DMS53 treated with DMSO at 0.1 percent for 48 hours (cell line): ENCODE results near the gene ELL.
A peak's percentile ranks its signal among the peaks of the same experiment; 100 is the strongest.
"Not testable (repeated sequence)": the region's sequence is repeated elsewhere in the genome, so short reads cannot be mapped to it uniquely, and the experiment has no call there.

Experiments used
- DNase-seq: peaks from one replicate; lab custom pipeline; 2025; ENCODE audit not compliant: unreplicated experiment; lab: John Stamatoyannopoulos, UW

The ELL gene

DNA sequence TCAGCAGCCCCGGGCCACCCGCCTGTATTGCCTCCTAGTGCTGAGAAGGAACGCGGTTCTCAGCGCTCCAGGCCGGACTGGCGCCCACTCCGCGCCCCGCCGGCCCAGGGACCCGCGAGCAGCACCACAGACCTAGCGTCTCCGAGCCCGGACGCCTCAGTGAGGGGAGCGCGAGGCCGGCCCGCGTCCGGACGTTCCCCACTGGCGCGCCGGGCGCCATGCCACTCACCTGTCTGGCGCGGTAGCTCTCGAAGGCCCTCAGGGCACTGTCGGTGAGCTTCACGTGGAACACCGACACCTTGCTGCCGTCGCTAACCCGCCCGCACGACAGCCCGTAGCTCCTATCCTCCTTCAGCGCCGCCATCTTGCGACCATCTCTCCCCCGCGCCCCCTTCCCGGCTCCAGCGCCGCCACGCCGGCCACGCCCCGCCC lies at the start of gene ELL:
Gene ELL (minus strand): TSS at position 379 of the 432 bp plus-strand sequence. CDS start 15 bp downstream, at position 364.
- DNase-seq = no peak

DNA sequence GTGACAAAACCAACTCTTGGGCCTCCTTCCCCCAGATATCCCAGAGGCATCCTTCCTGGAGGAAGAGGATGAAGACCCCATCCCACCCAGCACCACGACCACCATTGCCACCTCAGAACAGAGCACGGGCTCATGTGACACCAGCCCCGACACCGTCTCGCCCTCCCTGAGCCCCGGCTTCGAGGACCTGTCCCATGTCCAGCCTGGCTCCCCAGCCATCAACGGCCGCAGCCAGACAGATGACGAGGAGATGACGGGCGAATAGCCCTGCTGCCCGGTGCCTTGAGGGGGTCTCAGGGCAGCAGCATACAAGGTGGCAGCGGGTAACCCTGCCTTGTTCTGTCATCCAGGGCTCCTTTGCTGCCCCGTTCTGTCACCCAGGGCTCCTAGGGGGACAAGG lies 46.5 kb upstream of the ELL start:
- no peak for DNase-seq

DNA sequence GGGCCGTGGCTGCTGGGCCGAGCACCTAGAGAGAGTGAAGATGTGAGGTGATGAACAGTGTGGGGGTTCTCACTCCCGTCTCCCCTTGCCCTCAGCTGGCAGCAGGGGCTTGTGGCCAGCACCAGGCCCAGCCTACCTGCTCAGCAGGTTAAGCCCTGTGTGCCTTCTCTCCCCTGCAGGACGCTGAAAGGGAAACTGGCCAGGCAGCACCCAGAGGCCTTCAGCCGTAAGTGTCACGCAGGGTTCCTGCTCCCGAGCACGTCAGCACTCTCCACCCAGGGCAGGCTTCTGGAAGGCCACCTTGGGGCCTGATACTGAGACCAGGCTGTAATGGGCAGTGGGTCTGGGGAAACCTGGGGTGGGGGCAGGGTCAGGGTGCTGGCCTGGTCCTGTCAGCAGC lies 45.1 kb upstream of the ELL start:
- DNase-seq = no peak

DNA sequence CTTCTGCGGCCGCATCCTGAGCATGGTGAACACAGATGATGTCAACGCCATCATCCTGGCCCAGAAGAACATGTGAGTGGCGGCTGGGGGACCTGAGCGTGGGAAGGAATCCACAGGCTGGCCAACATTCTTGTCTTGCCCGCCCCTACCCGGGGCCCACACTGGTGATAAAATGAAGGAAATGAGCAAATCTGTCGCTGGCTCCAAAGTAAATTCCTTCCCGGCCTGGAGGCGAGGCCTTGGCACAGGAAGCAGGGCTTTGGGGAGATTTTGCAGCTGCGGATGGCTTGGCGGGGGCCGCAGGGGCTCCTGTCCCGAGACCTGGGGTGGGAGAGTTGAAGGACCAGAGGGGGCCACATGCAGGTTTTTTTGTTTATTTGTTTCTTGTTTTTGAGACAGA lies 40.2 kb upstream of the ELL start:
- DNase-seq = no peak

DNA sequence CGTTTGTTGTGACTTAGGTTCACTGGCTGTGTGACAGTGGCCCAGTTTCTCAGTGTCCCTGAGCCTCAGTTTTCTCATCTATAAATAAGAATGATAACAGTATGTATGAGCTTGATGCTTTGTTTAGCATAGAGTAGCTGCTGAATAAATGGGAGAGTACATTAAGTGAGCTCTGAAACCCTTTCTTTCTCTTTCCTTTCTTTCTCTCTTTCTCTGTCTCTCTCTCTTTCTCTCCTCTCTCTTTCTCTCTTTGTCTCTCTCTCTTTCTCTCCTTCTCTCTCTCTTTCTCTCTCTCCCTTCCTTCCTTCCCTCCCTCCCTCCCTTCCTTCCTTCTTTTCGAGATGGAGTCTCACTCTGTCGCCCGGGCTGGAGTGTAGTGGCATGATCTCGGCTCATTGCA lies 37.8 kb upstream of the ELL start:
- DNase-seq = no peak

DNA sequence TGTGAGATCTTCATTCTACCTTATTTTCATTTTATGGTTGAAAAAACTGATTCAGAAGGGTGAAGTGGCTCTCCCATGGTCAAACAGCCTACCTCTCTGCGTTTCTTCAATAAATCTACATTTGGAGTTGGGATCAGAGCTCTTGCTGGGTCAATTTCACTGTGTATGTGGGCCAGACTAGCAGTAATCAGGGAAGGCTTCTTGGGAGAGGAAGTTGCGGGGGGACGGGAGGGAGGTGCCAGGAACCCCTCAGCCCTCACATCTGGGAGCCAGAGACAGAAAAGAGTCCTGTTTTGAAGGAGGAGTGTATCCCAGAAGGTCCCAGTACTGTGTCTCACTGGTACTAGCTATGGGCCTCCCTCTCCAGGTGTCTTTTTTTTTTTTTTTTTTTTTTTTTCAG lies 36.7 kb upstream of the ELL start:
- no peak for DNase-seq

DNA sequence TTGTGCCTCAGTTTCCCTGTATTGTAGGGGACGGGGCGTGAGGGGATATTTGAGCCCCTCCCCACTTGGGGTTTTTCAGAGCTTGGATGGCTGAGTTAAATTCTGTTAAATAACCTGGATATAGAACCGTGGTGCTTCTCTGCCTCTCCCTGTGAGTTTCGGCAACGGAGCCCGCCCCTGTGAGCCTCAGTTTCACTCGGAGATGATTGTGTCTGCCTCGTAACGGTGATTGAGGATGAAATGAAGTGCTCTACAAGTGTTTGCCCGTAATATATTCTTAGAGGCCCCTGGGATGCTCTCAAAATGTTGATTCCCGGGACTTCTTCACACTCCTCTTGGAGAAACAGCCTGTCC lies 36.3 kb upstream of the ELL start:
- DNase-seq = no peak

DNA sequence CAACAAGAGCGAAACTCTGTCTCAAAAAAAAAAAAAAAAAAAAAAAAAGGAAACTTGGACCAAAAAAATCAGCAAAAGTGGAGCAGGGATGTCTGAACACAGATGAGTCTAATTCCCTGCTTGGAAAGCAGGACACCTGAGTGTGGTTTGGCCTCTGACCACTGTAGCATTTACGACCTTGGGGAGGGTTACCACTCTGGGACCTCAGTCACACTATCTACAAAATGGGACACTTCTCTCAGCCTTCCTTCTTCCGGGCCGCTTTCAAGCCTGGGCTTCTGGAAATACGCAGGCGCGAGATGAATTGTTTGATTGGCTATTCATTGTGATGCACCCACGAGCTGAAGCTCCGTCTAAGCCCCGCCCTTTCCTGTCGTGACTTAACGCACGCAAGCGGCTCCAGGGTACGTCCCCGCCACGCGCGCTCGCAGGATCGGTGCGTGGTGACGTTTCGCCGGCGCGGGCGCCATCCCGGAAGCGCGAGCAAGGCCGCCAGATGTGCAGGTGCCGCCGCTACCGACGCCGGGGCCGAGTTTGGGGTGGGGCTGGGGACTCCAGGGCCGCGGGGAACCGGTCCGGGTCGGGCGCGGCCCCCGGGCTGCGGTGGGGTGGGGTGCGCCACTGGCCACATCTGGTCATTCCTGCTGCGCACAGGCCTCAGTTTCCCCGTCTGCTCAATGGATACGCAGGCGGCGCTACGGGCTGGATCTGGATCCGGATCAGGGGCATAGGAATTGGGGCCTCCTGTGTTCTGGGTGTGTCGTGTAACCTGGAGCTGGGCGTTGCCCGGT lies 35.7 kb upstream of the ELL start, which contains the start of gene KXD1:
Gene KXD1 (plus strand): TSS at position 460 of the 791 bp plus-strand sequence. CDS start 4,187 bp downstream, outside the sequence.
- DNase-seq = peak; percentile 91

DNA sequence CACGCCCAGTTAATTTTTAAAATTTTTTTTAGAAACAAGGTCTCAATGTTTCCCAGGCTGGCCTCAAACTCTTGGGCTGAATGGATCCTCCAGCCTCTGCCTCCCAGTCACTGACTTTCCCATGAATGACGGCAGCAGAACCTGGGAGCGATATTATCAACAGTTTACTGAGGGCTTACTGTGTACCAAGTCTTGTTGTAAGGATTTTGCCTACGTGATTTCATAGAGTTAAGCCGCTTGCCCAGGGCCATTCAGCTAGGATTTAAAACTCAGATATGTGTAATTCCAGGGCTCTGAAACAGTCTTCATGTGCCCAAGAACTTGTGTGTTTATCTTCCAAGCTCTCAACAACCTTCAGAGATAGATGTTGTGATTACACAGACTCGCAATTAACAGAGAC lies 29.8 kb upstream of the ELL start:
- DNase-seq = no peak

DNA sequence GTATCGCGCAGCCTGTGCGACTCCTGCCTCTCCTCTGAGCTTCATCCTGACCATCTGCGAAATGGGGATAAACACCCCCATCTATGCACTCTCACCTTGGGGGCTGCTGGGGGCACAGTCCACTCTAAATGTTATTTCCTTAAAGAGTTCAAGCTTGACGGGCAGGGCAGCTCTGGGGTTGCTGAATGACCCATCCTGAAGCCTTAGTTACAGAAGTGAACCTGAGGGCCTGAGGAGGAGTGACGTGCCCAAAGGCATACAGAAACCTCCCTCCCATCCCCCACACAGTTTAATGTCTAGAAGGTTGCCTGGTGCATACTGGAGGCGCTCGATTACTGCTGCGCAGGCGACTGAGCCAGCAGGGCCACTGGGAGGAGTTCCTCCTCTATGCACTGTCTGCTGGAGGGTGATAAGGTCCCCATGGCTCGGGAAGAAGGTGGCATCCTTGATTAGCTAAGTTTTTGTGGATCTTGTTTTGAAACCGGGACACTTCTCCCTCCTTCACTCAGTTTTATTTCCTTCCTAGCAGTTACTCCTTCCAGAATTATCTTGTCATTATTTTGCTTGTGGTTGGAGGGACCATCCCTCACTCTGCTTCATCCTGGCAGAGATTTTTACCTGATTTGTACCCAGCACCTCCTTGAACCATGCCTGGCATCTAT lies 22.1 kb upstream of the ELL start:
- peak; percentile 64 for DNase-seq

DNA sequence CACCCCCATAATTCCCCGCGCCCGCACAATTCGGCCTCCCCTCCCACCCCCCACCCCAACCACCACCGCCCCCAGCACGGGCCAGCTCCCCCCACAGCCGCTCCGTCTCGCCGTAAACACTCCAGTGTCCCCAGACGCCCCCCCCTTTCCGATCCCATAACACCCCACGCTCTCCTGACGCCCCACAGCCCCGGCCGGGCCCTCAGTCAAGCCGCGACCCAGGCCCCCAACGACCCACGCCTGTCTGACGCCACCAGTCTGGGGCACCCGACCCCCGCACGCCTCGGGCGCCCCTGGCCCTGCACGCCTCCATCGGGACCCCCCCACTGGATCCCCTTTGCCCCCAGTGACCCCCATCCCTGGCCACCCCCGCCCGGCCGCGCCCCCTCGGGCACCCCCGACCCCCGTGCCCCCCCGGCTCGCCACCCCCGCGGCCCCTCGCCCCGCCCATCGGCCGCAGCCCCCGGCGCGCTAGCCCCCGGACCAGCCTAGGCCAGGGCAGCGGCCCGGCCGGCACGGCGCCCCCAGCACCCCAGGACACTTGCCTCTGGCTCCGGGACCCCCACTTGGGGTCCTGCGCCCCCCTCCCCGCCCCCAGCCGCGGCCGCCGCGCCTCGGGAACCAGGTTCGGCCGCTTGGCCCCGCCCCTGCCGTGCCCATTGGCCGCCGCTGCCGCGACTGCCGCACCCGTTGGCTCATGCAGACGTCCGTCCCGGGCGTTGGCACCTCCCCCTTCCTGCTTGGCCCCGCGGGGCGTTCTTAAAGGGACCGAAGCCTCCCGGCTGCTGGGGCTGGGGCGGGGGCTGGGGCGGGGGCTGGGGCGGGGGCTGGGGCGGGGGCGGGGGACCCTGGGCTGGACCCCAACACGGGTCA lies 21.3 kb upstream of the ELL start, which contains the start of gene FKBP8:
Gene FKBP8 (minus strand): TSS at position 633 of the 873 bp plus-strand sequence. CDS start 1,603 bp downstream, outside the sequence.
- peak; percentile 66 for DNase-seq

DNA sequence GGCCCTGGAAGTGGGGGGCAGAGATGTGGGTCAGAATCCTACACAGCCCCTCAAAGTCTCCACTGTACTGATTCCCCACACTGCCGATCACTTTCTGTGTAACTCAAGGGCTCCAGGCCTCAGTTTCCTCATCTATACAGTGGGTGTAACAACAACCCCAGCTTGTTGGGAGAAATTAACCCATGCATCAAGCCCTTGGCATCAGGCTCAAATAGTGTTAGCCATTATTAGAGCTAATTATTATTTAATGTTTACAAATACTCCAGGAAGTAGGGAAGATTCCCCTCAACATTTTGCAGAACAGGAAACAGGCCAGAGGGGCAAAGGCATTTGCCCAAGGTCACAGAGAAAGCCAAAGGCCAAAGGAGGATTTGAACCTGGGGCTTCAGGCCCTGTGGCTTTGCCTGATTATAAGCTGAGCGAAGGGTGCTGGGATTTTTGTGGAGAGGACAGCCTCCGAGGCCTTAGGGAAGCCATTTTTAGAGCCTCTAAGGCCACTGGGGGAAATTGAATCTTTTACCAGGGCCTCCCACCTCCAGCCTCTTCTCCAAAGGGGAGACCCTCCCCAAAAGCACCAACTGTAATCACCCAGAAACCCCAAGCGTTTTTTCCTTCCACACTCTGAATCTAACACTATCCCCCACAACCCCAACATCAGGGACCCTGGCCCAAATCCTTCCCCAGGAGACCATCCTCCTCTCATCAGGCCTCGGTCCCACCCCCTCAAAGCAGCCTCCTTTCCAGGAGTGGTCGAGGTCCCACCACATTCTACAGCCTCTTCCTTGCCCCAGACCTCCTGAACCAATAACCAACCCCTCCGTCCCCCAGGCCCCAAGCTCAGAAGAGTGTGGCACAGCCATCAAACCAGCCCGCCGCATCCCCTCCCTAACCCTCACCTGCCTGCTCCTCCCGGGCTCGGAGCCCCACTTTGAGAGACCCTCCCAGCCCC lies 20.4 kb upstream of the ELL start:
- no peak for DNase-seq

DNA sequence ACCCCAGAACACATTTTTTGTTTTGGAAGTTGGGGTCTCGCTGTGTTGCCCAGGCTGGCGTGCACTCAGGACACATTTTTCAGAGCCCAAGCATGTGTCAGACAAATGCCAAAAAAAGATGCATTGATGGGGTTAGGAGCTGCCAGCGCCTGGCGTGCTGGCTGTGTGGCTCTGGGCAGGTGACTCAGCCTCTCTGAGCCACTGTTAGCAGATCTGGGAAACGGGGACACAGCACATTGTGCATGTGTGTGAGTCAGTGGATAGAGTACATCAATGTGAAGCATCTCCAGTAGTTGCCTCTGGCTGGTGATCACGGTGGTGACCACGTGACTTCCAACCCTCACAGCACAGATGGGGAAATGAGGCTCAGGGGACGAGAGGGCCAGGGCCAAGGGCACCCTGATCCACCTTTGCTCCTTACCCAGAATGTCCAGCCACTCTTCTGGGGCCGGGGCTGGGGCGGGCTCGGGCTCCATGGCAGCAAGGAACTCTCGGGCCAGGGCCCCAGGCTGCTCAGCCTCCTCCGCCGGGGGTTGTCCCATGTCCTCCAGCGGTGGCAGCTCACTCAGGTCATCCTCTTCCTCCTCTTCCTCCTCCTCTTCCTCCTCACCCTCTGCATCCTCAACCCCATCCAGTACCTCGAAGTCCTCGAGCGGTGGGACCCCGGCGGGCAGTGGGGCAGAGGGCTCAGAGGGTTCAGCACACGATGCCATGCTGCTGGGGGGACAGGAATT lies 19.6 kb upstream of the ELL start:
- no peak for DNase-seq

DNA sequence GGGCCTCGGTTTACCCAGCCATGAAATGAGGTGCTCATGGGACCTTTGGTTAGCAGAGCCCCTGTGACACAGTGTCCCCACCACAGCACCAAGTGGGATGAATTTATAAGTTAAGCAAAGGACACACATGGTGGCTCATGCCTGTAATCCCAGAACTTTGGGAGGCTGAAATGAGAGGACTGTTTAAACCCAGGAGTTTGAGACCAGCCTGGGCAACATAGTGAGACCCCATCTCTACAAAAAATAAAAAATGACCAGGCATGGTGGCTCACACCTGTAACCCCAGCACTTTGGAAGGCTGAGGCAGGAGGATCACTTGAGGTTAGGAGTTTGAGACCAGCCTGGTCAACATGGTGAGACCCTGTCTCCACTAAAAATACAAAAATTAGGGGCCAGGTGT lies 18.3 kb upstream of the ELL start:
- not testable (repeated sequence) for DNase-seq

DNA sequence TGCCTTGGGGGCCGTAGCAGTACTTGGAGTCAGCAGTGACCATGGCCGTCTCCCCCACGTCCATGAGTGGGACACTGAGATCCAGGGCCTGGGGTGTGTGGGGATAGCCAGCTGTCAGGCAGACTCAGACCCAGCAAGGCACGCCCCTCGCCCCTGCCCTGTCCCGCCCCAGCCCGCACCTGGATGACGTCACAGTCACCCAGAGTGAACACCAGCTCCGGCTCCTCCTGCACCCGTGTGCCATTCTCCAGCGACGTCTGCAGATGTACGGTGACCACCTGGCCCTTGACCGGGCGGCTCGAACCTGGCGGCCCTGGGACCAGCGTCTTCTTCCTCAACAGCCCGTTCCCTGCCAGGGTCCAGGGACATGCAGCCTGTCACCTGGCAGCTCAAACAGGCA lies 17.5 kb upstream of the ELL start:
- no peak for DNase-seq

DNA sequence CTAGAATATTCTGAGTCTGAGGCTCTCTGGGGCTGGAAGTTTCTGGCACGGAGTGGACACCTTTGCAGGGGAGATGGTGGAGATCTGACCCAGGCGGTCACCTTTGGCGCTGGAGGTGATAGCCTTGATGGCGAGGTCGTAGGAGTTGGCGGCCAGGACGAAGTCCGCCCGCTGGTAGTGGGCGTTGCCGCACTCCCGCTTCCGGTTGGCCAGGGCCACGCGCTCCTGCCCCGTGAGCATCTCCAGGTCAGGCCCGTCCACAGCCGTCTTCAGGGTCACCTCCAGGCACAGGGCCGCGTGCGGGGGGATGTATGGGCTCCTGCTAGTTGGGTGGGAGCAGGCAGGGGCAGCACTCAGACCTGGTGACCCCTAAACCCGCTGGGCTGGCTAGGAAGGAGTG lies 16.2 kb upstream of the ELL start:
- no peak for DNase-seq

DNA sequence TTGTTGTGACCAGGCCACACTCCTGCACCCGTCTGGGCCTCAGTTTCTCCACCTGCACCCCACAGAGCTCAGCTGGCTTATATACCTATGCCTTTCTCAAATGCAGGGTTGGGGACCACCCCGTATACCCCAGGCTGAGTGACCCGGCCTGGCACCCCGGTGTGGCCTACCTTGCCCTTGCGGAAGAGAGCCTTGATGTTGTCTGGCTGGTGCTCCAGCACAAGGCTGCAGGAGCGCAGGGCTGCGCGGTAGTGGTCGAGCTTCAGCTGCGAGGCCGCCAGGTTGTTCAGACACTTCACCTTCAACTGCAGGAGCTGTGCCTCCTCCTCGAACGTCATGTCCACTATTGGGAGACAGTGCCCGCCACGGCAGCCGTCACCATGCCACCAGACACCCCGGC lies 15.6 kb upstream of the ELL start:
- no peak for DNase-seq

DNA sequence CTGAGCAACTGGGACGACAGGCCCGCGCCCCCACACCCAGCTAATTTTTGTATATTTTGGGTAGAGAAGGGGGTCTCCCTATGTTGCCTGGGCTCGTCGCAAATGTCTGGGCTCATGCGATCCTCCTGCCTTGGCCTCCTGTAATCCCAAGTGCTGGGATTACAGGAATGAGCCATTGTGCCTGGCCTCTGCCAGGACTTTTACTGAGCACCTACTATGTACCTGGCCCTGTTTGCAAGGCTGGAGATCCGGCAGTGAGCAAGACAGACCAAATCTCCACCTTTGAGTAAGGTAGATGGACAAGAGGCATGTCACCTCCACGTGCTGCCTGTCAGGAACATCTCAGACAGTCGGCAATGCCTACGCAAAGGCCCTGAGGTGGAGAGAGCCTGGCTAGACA lies 14.6 kb upstream of the ELL start:
- no peak for DNase-seq

DNA sequence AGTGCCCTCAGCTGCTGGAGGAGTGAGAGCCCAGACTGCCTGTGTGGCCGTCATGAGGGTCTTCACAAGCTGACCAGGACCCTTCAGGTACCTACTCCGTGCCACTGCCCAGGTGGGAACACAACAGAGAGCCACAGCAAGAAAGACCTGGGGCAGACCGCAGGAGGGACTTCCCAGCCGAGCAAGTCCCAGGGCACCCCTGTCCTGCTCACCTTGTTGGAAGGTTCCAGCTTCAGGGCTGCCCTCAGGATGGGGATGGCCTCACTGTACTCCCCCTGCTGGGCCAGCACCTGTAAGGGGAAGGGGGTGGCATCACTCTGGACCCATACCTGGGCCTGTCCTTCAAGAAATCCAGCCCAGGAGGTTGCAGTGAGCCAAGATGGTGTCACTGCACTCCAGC lies 11.2 kb upstream of the ELL start:
- no peak for DNase-seq
